ENCODE results near the gene RAP1GAP2.

Gene RAP1GAP2

DNA sequence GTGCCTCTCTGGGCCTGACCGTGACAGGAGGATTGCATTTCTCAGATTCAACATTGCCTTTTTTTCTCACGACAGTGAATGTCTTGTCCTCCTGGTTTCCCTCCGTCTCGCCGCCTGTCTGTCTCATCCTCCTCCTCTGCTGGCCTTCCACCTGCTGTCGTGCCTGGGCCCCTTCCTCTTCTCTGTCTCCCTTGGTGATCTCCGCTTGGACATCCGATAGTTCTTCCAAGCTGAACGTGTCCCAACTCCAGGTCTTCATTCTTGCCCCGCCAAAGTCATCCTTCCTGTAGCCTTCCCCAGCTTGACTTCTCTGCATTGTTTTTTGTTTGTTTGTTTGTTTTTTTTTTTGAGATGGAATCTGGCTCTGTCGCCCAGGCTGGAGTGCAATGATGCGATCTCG is 79.4 kb downstream of the RAP1GAP2 start:
- TF ChIP-seq, protein P1, sequence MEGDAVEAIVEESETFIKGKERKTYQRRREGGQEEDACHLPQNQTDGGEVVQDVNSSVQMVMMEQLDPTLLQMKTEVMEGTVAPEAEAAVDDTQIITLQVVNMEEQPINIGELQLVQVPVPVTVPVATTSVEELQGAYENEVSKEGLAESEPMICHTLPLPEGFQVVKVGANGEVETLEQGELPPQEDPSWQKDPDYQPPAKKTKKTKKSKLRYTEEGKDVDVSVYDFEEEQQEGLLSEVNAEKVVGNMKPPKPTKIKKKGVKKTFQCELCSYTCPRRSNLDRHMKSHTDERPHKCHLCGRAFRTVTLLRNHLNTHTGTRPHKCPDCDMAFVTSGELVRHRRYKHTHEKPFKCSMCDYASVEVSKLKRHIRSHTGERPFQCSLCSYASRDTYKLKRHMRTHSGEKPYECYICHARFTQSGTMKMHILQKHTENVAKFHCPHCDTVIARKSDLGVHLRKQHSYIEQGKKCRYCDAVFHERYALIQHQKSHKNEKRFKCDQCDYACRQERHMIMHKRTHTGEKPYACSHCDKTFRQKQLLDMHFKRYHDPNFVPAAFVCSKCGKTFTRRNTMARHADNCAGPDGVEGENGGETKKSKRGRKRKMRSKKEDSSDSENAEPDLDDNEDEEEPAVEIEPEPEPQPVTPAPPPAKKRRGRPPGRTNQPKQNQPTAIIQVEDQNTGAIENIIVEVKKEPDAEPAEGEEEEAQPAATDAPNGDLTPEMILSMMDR (IDR thresholded peaks at IDR 0.05; ENCODE audit: borderline replicate concordance, control extremely low read depth, extremely low read depth, insufficient read depth, missing control alignments) = no peak
- no peak for DNase-seq (ENCODE audit: low spot score)
- in situ Hi-C loops (cut with MboI; ENCODE audit: low sequenced_read_pairs, unreplicated experiment) = no loop called here

DNA sequence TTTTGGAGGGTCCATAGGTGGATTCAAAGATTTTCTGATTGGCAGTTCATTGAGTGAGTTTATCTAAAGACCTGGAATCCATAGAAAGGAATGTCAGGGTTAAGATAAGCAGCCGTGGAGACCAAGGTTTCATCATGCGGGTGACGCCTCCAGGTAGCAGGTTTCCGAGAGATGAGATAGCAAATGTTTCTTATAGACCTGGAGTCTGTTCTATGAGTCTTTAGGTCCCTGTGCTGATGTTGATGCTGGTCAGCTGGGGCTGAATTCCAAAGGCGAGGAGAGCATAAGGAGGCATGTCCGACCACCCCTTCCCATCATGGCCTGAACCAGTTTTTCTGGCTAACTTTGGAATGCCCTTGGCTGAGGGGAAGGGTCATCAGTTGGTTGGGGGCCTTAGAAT is 80.2 kb downstream of the RAP1GAP2 start:
- no peak for DNase-seq (ENCODE audit: low spot score)
- in situ Hi-C loops (cut with MboI; ENCODE audit: low sequenced_read_pairs, unreplicated experiment) = no loop called here
- TF ChIP-seq, protein P1 (IDR thresholded peaks at IDR 0.05; ENCODE audit: borderline replicate concordance, control extremely low read depth, extremely low read depth, insufficient read depth, missing control alignments) = no peak

DNA sequence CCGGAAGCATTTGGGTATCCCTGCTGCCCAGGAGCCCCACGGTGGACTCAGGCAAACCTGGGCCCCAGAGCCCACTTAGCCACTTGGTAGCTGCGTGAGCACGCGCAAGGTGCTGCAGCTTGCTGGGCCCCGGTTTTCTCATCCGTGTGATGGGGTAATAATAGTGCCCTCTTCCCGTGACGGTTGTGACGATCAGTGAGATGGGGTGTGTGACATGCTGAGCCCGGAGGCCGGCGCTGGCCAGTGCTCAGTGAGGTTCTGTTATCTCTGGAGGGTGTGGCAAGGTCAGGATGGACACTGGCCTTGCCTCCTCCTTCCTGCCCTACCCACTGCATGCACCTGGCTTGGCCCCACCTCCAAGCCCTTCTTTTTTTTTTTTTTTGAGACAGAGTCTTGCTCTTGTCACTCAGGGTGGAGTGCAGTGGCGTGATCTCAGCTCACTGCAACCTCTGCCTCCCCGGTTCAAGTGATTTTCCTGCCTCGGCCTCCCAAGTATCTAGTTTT is 82.6 kb downstream of the RAP1GAP2 start:
- in situ Hi-C loops (cut with MboI; ENCODE audit: low sequenced_read_pairs, unreplicated experiment) = no loop called here
- TF ChIP-seq, protein P1 (IDR thresholded peaks at IDR 0.05; ENCODE audit: borderline replicate concordance, control extremely low read depth, extremely low read depth, insufficient read depth, missing control alignments) = no peak
- DNase-seq (ENCODE audit: low spot score) = no peak

DNA sequence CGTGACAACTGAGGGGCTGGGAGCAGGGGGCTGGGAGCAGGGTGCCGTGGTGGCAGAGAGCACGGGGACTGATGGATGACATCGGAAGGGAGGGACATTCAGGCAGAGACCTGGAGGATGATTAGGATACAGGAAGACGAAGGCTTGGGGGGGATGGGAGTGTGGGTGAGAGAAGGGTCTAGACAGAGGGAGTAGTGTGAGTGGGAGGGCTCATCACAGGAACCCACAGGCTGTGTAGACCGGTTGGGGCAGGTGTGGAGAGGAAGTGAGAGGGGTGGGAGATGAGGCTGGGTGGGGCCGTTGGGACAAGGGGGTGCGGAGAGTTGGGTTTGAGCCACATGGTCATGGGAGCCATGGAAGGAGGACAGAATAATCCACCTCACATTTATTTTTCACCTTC is 83.8 kb downstream of the RAP1GAP2 start:
- TF ChIP-seq, protein P1 (IDR thresholded peaks at IDR 0.05; ENCODE audit: borderline replicate concordance, control extremely low read depth, extremely low read depth, insufficient read depth, missing control alignments) = no peak
- in situ Hi-C loops (cut with MboI; ENCODE audit: low sequenced_read_pairs, unreplicated experiment) = no loop called here
- no peak for DNase-seq (ENCODE audit: low spot score)

DNA sequence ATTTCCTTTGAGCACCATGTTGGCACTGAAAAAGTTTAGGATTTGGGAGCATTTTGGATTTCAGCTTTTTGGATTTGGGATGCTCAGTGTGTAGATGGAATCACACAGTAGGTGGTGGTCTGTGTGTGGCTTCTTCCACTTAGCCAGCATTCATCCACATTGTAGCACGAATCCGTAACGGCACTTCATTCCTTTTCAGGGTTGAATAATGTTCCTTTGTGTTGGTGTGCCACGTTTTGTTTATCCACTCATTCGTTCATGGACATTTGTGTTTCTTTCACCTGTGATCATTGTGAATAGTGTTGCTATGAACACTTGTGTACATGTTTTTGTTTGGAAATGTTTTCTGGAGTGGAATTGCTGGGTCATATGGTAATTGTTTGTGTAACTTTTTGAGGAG is 85.1 kb downstream of the RAP1GAP2 start:
- no peak for DNase-seq (ENCODE audit: low spot score)
- TF ChIP-seq, protein P1 (IDR thresholded peaks at IDR 0.05; ENCODE audit: borderline replicate concordance, control extremely low read depth, extremely low read depth, insufficient read depth, missing control alignments) = no peak
- in situ Hi-C loops (cut with MboI; ENCODE audit: low sequenced_read_pairs, unreplicated experiment) = no loop called here

DNA sequence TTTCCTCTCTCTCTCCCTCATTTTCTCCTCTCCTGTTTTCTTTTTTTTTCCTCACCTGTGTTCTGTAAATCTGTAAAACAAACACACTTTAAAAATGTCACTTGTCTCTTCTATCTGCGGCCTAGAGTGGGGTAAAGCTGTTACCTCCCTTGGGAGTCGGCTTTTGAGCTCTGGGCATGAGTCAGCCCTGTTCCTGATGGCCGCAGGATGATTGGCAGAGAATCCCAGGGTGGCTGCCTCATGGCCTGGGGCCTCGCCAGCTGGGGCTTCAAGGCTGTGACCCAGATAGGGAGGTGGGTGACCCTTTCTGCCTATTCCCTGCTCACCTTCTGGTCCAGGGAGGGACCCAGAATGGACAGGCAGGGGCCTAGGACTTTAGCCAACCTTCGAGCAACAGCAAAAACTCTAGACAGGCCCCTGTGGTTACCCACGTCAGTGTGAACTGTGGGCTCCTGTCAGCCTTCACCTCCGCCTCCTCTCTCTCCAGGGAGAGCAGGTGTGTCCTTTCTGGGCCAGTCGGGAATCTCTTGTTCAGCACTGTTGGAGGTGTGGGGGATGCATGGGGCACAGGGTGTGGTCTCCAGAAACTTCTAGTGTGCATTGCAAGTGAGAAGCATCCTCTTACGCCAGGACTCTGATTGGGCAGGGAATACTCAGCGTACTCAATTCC is 87.4 kb downstream of the RAP1GAP2 start:
- DNase-seq (ENCODE audit: low spot score) = no peak
- in situ Hi-C loops (cut with MboI; ENCODE audit: low sequenced_read_pairs, unreplicated experiment) = no loop called here
- TF ChIP-seq, protein P1 (IDR thresholded peaks at IDR 0.05; ENCODE audit: borderline replicate concordance, control extremely low read depth, extremely low read depth, insufficient read depth, missing control alignments) = no peak
